NCI-H2196 (cell line): ENCODE results near the gene ADGRF3.
A peak's percentile ranks its signal among the peaks of the same experiment; 100 is the strongest.
"Not testable (repeated sequence)": the region's sequence is repeated elsewhere in the genome, so short reads cannot be mapped to it uniquely, and the experiment has no call there.

Source experiments
- DNase-seq: peaks from one replicate; lab custom pipeline; 2025; ENCODE audit not compliant: unreplicated experiment; lab: John Stamatoyannopoulos, UW

Gene ADGRF3

GRCh38 chr2:26324479-26324878, 22.1 kb downstream of the ADGRF3 start:
- not testable (repeated sequence) for DNase-seq

- no peak for DNase-seq
These were observed 27.6 kb downstream of the ADGRF3 start for GRCh38 chr2:26318950-26319349.

GRCh38 chr2:26317377-26318105, 29.0 kb downstream of the ADGRF3 start:
- DNase-seq = no peak

- no peak for DNase-seq
These were observed 29.7 kb downstream of the ADGRF3 start for GRCh38 chr2:26316845-26317244.

GRCh38 chr2:26316041-26316440, 30.5 kb downstream of the ADGRF3 start:
- DNase-seq = no peak

- no peak for DNase-seq
These were observed 32.3 kb downstream of the ADGRF3 start for GRCh38 chr2:26314243-26314642.

GRCh38 chr2:26313446-26313845, 33.1 kb downstream of the ADGRF3 start:
- DNase-seq = no peak

GRCh38 chr2:26312471-26312870, 34.1 kb downstream of the ADGRF3 start:
- no peak for DNase-seq

- no peak for DNase-seq
These were observed 36.7 kb downstream of the ADGRF3 start for GRCh38 chr2:26309921-26310320.

GRCh38 chr2:26305540-26305939, 41.0 kb downstream of the ADGRF3 start:
- DNase-seq = no peak

- DNase-seq = not testable (repeated sequence)
These were observed 41.5 kb downstream of the ADGRF3 start for GRCh38 chr2:26305094-26305493.

- DNase-seq = no peak
These were observed 43.7 kb downstream of the ADGRF3 start for GRCh38 chr2:26302846-26303245.

GRCh38 chr2:26300234-26300925, 46.2 kb downstream of the ADGRF3 start:
- DNase-seq = no peak

- peak; percentile 21 for DNase-seq
These were observed 47.0 kb downstream of the ADGRF3 start for GRCh38 chr2:26299471-26300101.

GRCh38 chr2:26298638-26299393, 47.8 kb downstream of the ADGRF3 start:
- no peak for DNase-seq

GRCh38 chr2:26298286-26298637, 48.3 kb downstream of the ADGRF3 start:
- no peak for DNase-seq

- DNase-seq = no peak
These were observed 49.5 kb downstream of the ADGRF3 start for GRCh38 chr2:26297061-26297460.

- no peak for DNase-seq
These were observed 51.1 kb downstream of the ADGRF3 start for GRCh38 chr2:26295511-26295910.

GRCh38 chr2:26292646-26293045, 53.9 kb downstream of the ADGRF3 start:
- no peak for DNase-seq

- DNase-seq = no peak
These were observed 56.6 kb downstream of the ADGRF3 start for GRCh38 chr2:26290001-26290400.

GRCh38 chr2:26285931-26286330, 60.7 kb downstream of the ADGRF3 start:
- DNase-seq = no peak

GRCh38 chr2:26284132-26284531, 62.5 kb downstream of the ADGRF3 start:
- DNase-seq = no peak
